ENCODE results near the gene PNPLA5. TPM values are rescaled to one million over a fixed set of nuclear protein-coding genes. Genes with fewer than 3 reads are reported as not detected.

Gene PNPLA5
- total and polyA plus RNA-seq, 2 of the 8 experiments (the other 6 are each of a cell fraction or from before 2014, with no cell fraction given), result 3.9 to 6.8 TPM

- TF ChIP-seq CHD7 (IDR thresholded peaks at IDR 0.05; ENCODE audit: insufficient replicate concordance, low read length) (no peak), EP300 (IDR thresholded peaks at IDR 0.05; ENCODE audit: borderline replicate concordance in 1 of 2, low read depth in 2 of 2, low read length in 2 of 2) (no peak), SIN3A (conservative IDR thresholded peaks at IDR 0.05 in 1 of 2, IDR thresholded peaks at IDR 0.05 in 1 of 2; ENCODE audit: low read depth in 1 of 2, low read length in 2 of 2) (no peak), TAF7 (optimal IDR thresholded peaks at IDR 0.05; ENCODE audit: borderline replicate concordance, low read depth, low read length) (no peak)
These were observed 41.3 kb downstream of the PNPLA5 start (continued) for GRCh38 chr22:43850529-43850928.
